HFF-Myc (cell line): ENCODE data around the gene CADM1.

ENCODE experiments used
- DNase-seq: peaks from one replicate; pipeline ENCODE4 v3.0.0-alpha.2; 2011; ENCODE audit warnings: low read depth; ENCODE audit errors: extremely low read depth
- H3K4me3 ChIP-seq: replicated peaks from 2 replicates; pipeline ENCODE4 v1.5.1; 2011; ENCODE audit warnings: low read depth, mild to moderate bottlenecking, control low read depth, low read length
- TF ChIP-seq, protein P1 (sequence below): IDR thresholded peaks from 2 replicates; pipeline ENCODE4 v1.5.1; 2012; ENCODE audit warnings: mild to moderate bottlenecking, low read depth, low read length, control low read depth; ENCODE audit errors: missing control alignments

CADM1 gene

DNA sequence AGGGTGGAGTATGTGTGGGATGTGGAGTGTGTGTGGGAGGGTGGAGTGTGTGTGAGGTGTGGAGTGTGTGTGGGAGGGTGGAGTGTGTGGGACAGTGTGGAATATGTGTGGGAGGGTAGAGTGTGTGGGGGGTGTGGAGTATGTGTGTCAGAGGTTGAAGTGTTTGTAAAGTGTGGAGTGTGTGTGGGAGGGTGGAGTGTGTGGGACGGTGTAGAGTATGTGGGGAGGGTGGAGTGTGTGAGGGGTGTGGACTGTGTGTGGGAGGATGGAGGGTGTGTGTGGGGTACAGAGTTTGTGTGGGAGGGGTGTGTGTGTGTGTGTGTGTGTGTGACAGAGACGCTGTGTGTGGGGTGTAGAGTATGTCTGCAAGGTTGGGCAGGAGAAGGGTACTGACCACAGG is 355.5 kb downstream of the CADM1 start:
- DNase-seq = no peak
- H3K4me3 ChIP-seq = no peak overlapping the region
- TF ChIP-seq, protein P1, sequence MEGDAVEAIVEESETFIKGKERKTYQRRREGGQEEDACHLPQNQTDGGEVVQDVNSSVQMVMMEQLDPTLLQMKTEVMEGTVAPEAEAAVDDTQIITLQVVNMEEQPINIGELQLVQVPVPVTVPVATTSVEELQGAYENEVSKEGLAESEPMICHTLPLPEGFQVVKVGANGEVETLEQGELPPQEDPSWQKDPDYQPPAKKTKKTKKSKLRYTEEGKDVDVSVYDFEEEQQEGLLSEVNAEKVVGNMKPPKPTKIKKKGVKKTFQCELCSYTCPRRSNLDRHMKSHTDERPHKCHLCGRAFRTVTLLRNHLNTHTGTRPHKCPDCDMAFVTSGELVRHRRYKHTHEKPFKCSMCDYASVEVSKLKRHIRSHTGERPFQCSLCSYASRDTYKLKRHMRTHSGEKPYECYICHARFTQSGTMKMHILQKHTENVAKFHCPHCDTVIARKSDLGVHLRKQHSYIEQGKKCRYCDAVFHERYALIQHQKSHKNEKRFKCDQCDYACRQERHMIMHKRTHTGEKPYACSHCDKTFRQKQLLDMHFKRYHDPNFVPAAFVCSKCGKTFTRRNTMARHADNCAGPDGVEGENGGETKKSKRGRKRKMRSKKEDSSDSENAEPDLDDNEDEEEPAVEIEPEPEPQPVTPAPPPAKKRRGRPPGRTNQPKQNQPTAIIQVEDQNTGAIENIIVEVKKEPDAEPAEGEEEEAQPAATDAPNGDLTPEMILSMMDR = no peak

DNA sequence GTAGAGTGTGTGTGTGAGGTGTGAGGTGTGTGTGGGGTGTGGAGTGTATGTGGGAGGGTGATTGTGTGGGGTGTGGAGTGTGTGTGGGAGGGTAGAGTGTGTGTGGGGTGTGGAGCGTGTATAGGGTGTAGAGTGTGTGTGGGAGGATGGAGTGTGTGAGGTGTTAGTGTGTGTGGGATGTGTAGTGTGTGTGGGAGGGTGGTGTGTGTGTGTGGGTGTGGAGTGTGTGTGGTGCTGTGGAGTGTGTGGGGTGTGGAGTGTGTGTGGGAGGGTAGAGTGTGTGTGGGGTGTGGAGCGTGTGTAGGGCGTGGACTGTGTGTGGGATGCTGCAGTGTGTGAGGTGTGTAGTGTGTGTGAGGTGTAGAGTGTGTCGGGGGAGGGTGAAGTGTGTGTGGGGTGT is 356.1 kb downstream of the CADM1 start:
- TF ChIP-seq, protein P1 = no peak
- H3K4me3 ChIP-seq = no peak overlapping the region
- no peak for DNase-seq

DNA sequence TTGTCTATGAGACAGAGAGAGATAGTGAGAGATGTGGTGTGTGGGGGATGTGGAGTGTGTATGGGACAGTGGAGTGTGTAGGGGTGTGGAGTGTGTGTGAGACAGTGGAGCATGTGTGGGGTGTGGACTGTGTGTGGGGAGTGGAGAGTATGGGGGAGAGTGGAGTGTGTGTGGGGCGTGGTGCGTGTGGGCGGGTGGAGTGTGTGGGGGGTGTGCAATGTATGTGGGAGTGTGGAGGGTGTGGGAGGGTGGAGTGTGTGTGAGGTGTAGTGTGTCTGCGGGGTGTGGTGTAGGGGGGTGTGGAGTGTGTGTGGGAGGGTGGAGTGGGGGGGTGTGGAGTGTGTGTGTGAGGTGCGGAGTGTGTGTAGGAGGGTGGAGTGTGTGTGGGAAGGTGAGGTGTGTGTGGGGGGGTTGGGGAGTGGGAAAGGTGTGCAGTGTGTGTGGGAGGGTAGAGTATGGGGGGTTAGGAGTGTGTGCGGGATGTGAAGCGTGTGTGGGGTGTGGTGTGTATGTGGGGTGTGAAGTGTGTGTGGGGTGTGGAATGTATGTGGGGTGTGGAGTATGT is 356.9 kb downstream of the CADM1 start:
- H3K4me3 ChIP-seq = no peak overlapping the region
- no peak for DNase-seq
- TF ChIP-seq, protein P1 = no peak

DNA sequence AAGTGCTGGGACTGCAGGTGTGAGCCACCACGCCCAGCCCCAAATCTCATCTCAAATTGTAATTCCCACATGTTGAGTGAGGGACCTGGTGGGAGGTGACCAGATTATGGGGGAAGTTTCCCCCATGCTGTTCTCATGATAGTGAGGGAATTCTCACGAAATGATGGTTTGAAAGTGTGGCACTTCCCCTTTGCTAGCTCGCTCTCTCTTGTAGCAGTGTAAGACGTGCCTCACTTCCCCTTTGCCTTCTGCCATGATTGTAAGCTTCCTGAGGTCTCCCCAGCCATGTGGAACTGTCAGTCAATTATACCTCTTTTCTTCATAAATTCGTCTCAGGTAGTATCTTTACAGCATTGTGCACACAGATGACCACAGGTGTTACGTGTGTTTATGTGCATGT is 357.8 kb downstream of the CADM1 start:
- no peak overlapping the region for H3K4me3 ChIP-seq
- DNase-seq = no peak
- TF ChIP-seq, protein P1 = no peak

DNA sequence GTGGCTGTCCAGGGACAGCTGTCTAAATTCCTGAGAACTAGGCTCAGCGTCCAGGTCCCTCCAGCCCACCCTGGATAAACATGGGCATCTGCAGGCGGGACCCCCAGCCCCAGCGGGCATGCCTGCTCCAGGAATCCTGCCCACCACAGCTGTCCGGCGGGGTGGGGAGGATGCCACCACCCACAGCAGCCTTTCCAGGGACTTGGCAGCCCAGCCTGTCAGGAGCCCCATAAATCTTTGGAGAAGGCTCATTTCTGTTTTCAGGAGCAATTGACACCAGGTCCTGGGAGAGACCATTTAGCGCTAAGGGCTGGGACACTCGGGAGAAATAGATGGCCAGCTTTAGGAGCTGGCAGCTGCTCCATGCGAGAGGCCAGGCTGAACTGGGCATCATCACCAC is 358.9 kb downstream of the CADM1 start:
- no peak for DNase-seq
- no peak overlapping the region for H3K4me3 ChIP-seq
- TF ChIP-seq, protein P1 = no peak

DNA sequence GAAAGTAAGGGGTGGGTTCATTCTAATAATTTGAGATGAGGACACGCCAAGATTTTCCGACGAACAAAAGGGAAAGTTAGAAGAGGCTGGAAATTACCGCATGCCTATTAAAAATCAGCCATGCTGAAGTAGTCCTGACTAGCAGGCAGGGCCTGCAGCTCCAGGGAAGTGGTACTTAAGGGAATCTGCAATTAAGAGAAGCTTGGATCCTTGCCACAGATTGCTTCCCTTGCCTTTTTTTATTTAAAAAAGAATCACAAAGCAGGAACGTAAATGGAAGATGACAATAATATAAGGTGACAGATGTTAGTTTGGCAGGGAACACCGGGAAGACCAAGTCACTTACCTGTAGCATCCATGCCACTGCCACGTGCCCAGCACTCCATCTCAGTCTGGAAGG is 359.3 kb downstream of the CADM1 start:
- no peak for DNase-seq

More for the DNA sequence above, 359.3 kb downstream of the CADM1 start:
- TF ChIP-seq, protein P1 = no peak
- H3K4me3 ChIP-seq = no peak overlapping the region
